ENCODE measurements around the gene TESK2.

GRCh38 chr1:45381243-45381642, 109.7 kb downstream of the TESK2 start:
- TF ChIP-seq CTCF (IDR thresholded peaks at IDR 0.05) (no peak), EP300 (IDR thresholded peaks at IDR 0.05) (no peak)

Measured in suprapubic skin (tissue), 3 donors.